ENCODE results near the gene TMEM72.

The TMEM72 gene

GRCh38 chr10:44970812-44971395, 59.8 kb downstream of the TMEM72 start:
- ChIA-PET POLR2A (no interaction called here), CTCF (interaction anchor here (13.2 kb wide), 1 partner anchor 19 kb away, joined by 151 read pairs; the partner anchor contains the start of gene RASSF4)
- TF ChIP-seq, protein P1, sequence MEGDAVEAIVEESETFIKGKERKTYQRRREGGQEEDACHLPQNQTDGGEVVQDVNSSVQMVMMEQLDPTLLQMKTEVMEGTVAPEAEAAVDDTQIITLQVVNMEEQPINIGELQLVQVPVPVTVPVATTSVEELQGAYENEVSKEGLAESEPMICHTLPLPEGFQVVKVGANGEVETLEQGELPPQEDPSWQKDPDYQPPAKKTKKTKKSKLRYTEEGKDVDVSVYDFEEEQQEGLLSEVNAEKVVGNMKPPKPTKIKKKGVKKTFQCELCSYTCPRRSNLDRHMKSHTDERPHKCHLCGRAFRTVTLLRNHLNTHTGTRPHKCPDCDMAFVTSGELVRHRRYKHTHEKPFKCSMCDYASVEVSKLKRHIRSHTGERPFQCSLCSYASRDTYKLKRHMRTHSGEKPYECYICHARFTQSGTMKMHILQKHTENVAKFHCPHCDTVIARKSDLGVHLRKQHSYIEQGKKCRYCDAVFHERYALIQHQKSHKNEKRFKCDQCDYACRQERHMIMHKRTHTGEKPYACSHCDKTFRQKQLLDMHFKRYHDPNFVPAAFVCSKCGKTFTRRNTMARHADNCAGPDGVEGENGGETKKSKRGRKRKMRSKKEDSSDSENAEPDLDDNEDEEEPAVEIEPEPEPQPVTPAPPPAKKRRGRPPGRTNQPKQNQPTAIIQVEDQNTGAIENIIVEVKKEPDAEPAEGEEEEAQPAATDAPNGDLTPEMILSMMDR (IDR thresholded peaks at IDR 0.05; ENCODE audit: control extremely low read depth, extremely low read depth, low read depth, missing control alignments), result no peak
- DNase-seq (ENCODE audit: extremely low spot score), result no peak

- POLR2A ChIA-PET, result no interaction called here
- CTCF ChIA-PET, result no interaction called here
- no peak for DNase-seq (ENCODE audit: extremely low spot score)
- TF ChIP-seq, protein P1 (IDR thresholded peaks at IDR 0.05; ENCODE audit: control extremely low read depth, extremely low read depth, low read depth, missing control alignments), result no peak
These were observed 60.3 kb downstream of the TMEM72 start for GRCh38 chr10:44971434-44971833.

GRCh38 chr10:44971935-44972757, 61.0 kb downstream of the TMEM72 start:
- CTCF ChIA-PET, result interaction anchor here (1.2 to 2.6 kb wide), 5 partner anchors 10 to 39 kb away, joined by 3 to 32 read pairs (median 9); no protein-coding TSS in a partner anchor
- POLR2A ChIA-PET, result interaction anchor here (0.8 to 1.1 kb wide), 2 partner anchors 10 to 402 kb away, joined by 3 read pairs; partner anchors contain the start of gene ALOX5
- TF ChIP-seq, protein P1 (IDR thresholded peaks at IDR 0.05; ENCODE audit: control extremely low read depth, extremely low read depth, low read depth, missing control alignments), result no peak
- DNase-seq (ENCODE audit: extremely low spot score), result no peak

GRCh38 chr10:44972874-44973306, 61.8 kb downstream of the TMEM72 start:
- ChIA-PET POLR2A (interaction anchor here (0.8 to 1.1 kb wide), 2 partner anchors 10 to 401 kb away, joined by 3 read pairs; partner anchors contain the start of gene ALOX5), CTCF (interaction anchor here (1.0 to 2.6 kb wide), 6 partner anchors 10 to 40 kb away, joined by 3 to 32 read pairs (median 8); no protein-coding TSS in a partner anchor)
- TF ChIP-seq, protein P1 (IDR thresholded peaks at IDR 0.05; ENCODE audit: control extremely low read depth, extremely low read depth, low read depth, missing control alignments), result no peak
- no peak for DNase-seq (ENCODE audit: extremely low spot score)

DNA sequence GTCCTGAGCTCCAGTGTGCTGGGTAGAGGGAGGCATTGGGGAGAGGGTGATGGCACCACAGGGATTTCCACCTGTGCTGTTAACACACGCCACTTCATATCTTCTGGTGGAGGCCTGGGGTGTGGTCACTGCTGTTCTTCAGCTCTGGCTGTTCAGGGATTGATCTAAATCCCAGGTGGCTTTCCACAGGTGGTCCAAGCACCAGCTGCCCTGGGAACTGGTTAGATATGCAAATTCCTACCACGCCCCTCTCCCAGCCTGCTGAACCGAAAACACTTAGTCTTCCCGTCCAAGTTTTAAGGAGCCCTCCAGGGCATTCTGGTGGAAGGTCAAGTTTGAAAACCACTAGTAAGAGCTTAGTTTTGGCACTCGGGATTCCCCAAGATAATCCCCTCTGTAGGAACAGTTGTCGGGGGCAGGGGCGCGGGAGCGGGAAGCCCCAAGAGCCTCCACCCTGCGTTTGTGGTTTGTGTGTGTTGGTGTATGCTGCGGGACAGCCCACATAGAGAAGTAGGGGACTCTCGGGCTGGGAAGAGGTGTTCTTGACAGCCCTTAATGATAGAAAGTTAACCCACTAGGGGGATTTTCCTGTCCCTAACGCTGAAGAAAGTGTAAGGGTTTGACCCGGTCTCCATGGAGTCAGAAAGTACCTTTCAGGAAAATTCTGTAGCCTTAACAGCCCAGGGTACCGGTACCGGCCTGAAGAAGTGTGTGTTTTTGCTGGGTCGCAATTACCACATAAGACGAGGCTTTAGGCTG, 62.4 kb downstream of the TMEM72 start:
- CTCF ChIA-PET, result interaction anchor here (0.7 to 2.6 kb wide), 11 partner anchors 8 to 45 kb away, joined by 3 to 32 read pairs (median 3); no protein-coding TSS in a partner anchor
- POLR2A ChIA-PET, result interaction anchor here (0.8 to 1.1 kb wide), 2 partner anchors 9 to 400 kb away, joined by 3 read pairs; partner anchors contain the start of gene ALOX5
- TF ChIP-seq, protein P1 (IDR thresholded peaks at IDR 0.05; ENCODE audit: control extremely low read depth, extremely low read depth, low read depth, missing control alignments), result no peak
- peak; percentile 38 for DNase-seq (ENCODE audit: extremely low spot score)

Measured in GM10248 (cell line).